ENCODE data around the gene ITGA7. TPM values are rescaled to one million over a fixed set of nuclear protein-coding genes. Genes with fewer than 3 reads are reported as not detected.

ITGA7 gene
- total RNA-seq, 2 experiments from 2014 or later: 5.5 to 5.6 TPM

DNA sequence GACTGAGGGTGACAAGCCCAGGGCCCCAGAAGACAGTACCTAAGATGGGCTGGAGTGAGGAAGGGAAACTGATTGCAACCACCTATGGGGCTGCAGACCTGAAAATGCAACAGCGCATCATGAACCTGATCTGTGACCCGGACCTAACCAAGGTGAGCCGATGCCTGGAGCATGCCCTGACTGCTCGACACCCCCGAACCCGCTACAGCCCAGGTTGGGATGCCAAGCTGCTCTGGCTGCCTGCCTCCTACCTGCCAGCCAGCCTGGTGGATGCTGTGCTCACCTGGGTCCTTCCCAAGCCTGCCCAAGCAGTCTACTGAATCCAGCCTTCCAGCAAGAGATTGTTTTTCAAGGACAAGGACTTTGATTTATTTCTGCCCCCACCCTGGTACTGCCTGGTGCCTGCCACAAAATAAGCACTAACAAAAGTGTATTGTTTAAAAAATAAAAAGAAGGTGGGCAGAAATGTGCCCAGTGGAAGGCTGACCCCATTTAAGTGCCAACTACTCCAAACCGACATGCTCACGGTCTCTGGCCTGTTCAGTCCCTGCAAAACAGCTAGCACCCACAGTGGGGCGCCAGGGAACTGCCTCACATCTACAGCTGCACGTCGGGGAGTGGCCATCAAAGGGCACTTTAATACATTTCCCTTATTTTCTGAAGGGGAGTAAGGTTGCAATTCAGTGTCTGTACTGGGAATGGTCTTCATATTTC lies 16.7 kb upstream of the ITGA7 start:
- H3K27ac Mint-ChIP-seq: no peak overlapping the region
- H3K27me3 Mint-ChIP-seq: no peaks in the 10 kb centered on the region
- CTCF ChIA-PET: interaction anchor here (0.7 to 2.3 kb wide), 14 partner anchors 8 to 319 kb away, joined by 3 to 19 read pairs (median 4); partner anchors contain the start of genes BLOC1S1 and RAB5B
- H3K9me3 Mint-ChIP-seq (ENCODE audit: low read depth): no peaks in the 10 kb centered on the region
- no peak overlapping the region for H3K4me3 Mint-ChIP-seq
- intact Hi-C loops (cut with DNase I, micrococcal nuclease): loop anchor here in 1 of 2 experiments (1.0 kb wide), 1 partner anchor 13 kb away; no protein-coding TSS in a partner anchor
- POLR2A ChIA-PET: interaction anchor here (1.1 kb wide), 1 partner anchor 13 kb away, joined by 4 read pairs; no protein-coding TSS in a partner anchor
- ATAC-seq: peak; percentile 54
- H3K4me1 Mint-ChIP-seq: peaks cover 22% of the 10 kb centered on the region
- DNase-seq: peak; percentile 86
- peaks cover 9% of the 10 kb centered on the region for H3K36me3 Mint-ChIP-seq (ENCODE audit: low read depth)

DNA sequence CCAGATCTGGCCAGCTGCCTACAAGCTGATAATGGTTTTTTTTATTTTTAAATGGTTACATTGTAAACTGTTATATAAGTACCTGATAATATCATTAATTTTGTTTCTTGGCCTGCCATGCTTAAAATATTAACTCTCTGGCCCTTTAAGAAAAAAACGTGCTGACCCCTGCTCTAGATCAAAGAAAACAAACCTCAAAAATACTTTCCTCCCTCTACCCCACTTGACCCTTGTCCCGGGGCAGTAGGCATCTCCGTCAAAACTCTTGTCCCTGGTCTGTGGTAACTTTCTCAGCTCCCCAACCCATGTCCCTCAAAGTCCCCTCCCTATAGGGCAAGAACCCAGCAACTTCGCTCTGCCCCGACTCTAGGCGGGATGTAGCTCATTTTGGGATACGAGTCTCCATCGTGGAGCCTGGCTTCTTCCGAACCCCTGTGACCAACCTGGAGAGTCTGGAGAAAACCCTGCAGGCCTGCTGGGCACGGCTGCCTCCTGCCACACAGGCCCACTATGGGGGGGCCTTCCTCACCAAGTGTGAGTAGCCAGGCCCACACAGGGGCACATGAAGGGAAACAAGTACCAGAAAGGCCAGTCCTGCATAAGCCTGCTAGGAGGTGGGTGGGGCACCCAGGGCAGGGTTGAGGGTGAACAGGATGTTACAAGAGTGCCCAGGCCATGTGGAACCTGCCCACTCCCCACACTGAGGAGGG lies 16.0 kb upstream of the ITGA7 start:
- ChIA-PET POLR2A (no interaction called here), CTCF (interaction anchor here (0.6 to 2.3 kb wide), 6 partner anchors 13 to 203 kb away, joined by 3 to 19 read pairs (median 4); no protein-coding TSS in a partner anchor)
- H3K27ac Mint-ChIP-seq: no peak overlapping the region
- no peaks in the 10 kb centered on the region for H3K27me3 Mint-ChIP-seq
- intact Hi-C loops (cut with DNase I, micrococcal nuclease): loop anchor here in 1 of 2 experiments (1.0 kb wide), 1 partner anchor 14 kb away; no protein-coding TSS in a partner anchor
- no peak overlapping the region for H3K4me3 Mint-ChIP-seq
- DNase-seq (no peak), ATAC-seq (no peak)
- H3K4me1 Mint-ChIP-seq: peaks cover 25% of the 10 kb centered on the region
- H3K36me3 Mint-ChIP-seq (ENCODE audit: low read depth): peaks cover 9% of the 10 kb centered on the region
- no peaks in the 10 kb centered on the region for H3K9me3 Mint-ChIP-seq (ENCODE audit: low read depth)

DNA sequence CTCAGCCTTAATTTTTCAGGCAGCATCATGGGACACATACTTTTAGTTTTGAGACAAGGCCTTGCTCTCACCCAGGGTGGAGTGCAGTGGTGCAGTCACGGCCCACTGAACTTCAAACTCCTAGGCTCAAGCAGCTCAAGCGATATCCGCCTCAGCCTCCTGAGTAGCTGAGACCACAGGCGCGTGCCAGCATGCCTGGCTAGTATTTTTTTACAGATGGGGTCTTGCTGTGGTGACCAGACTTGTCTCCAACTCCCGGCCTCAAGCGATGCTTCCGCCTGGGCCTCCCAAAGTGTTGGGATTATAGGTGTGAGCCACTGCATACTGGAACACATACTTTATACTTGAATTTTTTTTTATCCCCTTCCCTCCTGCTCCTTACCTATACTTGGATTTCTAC lies 15.2 kb upstream of the ITGA7 start:
- H3K27me3 Mint-ChIP-seq: no peaks in the 10 kb centered on the region
- H3K4me3 Mint-ChIP-seq: no peak overlapping the region
- ChIA-PET POLR2A (interaction anchor here (0.6 kb wide), 1 partner anchor 252 kb away, joined by 3 read pairs; no protein-coding TSS in a partner anchor), CTCF (interaction anchor here (0.6 to 2.3 kb wide), 7 partner anchors 11 to 203 kb away, joined by 3 to 19 read pairs (median 4); no protein-coding TSS in a partner anchor)
- DNase-seq: no peak
- no peaks in the 10 kb centered on the region for H3K9me3 Mint-ChIP-seq (ENCODE audit: low read depth)
- peaks cover 32% of the 10 kb centered on the region for H3K4me1 Mint-ChIP-seq
- no peak overlapping the region for H3K27ac Mint-ChIP-seq
- H3K36me3 Mint-ChIP-seq (ENCODE audit: low read depth): peaks cover 11% of the 10 kb centered on the region
- ATAC-seq: no peak
- intact Hi-C loops (cut with DNase I, micrococcal nuclease): no loop called here

DNA sequence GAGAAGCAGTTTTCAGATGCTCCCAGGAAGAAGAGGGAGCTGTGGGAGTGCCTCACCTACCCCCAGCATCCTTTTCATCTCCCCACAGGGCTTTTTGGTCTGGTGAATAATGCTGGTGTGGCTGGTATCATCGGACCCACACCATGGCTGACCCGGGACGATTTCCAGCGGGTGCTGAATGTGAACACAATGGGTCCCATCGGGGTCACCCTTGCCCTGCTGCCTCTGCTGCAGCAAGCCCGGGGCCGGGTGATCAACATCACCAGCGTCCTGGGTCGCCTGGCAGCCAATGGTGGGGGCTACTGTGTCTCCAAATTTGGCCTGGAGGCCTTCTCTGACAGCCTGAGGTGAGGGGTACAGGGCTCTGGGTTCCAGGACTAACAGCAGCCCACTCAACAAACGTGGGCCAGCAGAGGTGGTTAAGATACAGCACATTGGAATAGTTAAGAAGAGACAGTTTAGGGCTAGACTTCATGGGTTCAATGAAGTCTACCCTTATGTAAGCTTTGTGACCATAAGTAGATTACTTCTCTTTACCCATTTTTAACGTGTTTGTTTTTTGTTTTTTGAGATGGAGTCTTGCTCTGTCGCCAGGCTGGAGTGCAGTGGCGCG lies 14.0 kb upstream of the ITGA7 start:
- intact Hi-C loops (cut with DNase I, micrococcal nuclease): no loop called here
- Mint-ChIP-seq H3K27ac (no peak overlapping the region), H3K9me3 (ENCODE audit: low read depth) (no peaks in the 10 kb centered on the region), H3K4me1 (peaks cover 31% of the 10 kb centered on the region), H3K27me3 (no peaks in the 10 kb centered on the region), H3K36me3 (ENCODE audit: low read depth) (peaks cover 10% of the 10 kb centered on the region), H3K4me3 (no peak overlapping the region)
- CTCF ChIA-PET: interaction anchor here (0.6 to 6.6 kb wide), 6 partner anchors 10 to 492 kb away, joined by 3 to 67 read pairs (median 5); no protein-coding TSS in a partner anchor
- no peak for DNase-seq
- no peak for ATAC-seq
- POLR2A ChIA-PET: no interaction called here

DNA sequence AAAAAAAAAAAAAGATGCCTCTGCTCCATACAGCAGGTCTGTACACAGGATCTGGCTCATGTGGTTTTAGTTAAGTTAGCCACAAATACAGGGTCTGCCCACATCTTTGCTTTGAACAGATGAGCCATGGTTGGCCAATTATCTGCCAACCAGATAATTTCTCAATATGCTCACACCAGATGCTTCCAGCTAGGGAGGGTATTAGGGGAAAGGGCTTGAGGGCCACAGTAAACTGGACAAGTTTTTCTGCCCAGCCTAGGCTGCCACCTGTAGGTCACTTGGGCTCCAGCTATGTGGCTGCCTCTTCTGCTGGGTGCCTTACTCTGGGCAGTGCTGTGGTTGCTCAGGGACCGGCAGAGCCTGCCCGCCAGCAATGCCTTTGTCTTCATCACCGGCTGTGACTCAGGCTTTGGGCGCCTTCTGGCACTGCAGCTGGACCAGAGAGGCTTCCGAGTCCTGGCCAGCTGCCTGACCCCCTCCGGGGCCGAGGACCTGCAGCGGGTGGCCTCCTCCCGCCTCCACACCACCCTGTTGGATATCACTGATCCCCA lies 13.3 kb upstream of the ITGA7 start:
- intact Hi-C loops (cut with DNase I, micrococcal nuclease): no loop called here
- Mint-ChIP-seq H3K4me3 (no peak overlapping the region), H3K36me3 (ENCODE audit: low read depth) (peaks cover 7% of the 10 kb centered on the region), H3K27ac (no peak overlapping the region), H3K27me3 (no peaks in the 10 kb centered on the region), H3K4me1 (peaks cover 27% of the 10 kb centered on the region), H3K9me3 (ENCODE audit: low read depth) (no peaks in the 10 kb centered on the region)
- no peak for ATAC-seq
- DNase-seq: no peak
- ChIA-PET CTCF (interaction anchor here (6.6 kb wide), 1 partner anchor 17 kb away, joined by 67 read pairs; no protein-coding TSS in a partner anchor), POLR2A (interaction anchor here (0.6 kb wide), 1 partner anchor 97 kb away, joined by 3 read pairs; the partner anchor contains the start of genes ORMDL2 and SARNP)

DNA sequence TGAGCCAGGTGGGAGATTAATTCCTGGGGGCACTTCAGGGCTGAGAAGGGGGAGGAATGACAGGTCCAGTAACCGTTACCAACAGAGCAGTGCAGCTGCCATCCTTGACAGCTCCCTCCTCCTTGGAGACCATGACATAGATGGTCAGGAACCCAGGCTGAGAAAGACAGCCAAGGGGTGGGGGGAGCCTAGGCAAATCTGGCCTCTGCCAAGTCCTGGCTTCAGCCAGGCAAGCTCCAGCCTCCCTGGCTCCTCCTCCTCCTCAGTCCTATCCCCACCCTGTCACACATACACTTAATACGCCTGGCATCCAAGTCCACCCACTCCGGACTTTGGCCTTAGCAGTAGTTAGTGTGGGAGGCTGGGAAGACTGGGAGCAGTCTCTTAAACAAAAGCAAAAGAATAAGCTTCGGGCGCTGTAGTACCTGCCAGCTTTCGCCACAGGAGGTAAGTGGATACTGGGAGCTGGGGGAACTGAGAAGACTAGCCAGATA lies 12.4 kb upstream of the ITGA7 start, which contains the start of gene RDH5:
TSS of gene RDH5 (plus strand) at position 323 of the 494 bp plus-strand sequence. CDS start 792 bp downstream, outside the sequence.
- Mint-ChIP-seq H3K4me1 (peaks cover 33% of the 10 kb centered on the region), H3K4me3 (no peak within 1 kb of the TSS), H3K27ac (peak within 1 kb of the TSS; percentile 13), H3K27me3 (peaks cover 2% of the 10 kb centered on the region), H3K36me3 (ENCODE audit: low read depth) (peaks cover 7% of the 10 kb centered on the region), H3K9me3 (ENCODE audit: low read depth) (no peaks in the 10 kb centered on the region)
- ChIA-PET POLR2A (no interaction called here), CTCF (interaction anchor here (0.6 to 6.6 kb wide), 6 partner anchors 10 to 1963 kb away, joined by 3 to 67 read pairs (median 3); partner anchors contain the start of gene CD63)
- intact Hi-C loops (cut with DNase I, micrococcal nuclease): no loop called here
- ATAC-seq (no peak), DNase-seq (no peak)

DNA sequence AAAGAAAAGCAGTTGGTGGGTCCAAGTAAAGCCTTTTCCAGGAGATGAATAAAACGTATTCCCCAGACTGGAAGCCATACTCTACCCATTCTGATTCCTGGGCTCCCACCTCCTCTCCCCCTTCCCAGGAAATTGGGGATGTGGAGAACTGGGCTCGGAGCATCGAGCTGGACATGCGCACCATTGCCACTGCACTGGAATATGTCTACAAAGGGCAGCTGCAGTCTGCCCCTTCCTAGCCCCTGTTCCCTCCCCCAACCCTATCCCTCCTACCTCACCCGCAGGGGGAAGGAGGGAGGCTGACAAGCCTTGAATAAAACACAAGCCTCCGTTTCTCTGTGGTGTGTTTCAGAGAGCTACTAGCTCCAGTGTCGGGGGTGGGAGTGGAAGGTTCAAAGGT lies 11.7 kb upstream of the ITGA7 start:
- DNase-seq (no peak), ATAC-seq (no peak)
- Mint-ChIP-seq H3K27me3 (peaks cover 2% of the 10 kb centered on the region), H3K4me1 (peaks cover 30% of the 10 kb centered on the region), H3K9me3 (ENCODE audit: low read depth) (no peaks in the 10 kb centered on the region), H3K4me3 (no peak overlapping the region), H3K36me3 (ENCODE audit: low read depth) (peaks cover 4% of the 10 kb centered on the region), H3K27ac (peak overlapping the region; percentile 13)
- ChIA-PET POLR2A (interaction anchor here (0.7 kb wide), 1 partner anchor 111 kb away, joined by 3 read pairs; no protein-coding TSS in a partner anchor), CTCF (interaction anchor here (0.6 to 6.6 kb wide), 5 partner anchors 10 to 552 kb away, joined by 3 to 67 read pairs (median 3); partner anchors contain the start of gene CD63)
- intact Hi-C loops (cut with DNase I, micrococcal nuclease): loop anchor here (5.0 to 10.0 kb wide), 2 partner anchors 62 to 735 kb away; partner anchors contain the start of gene TESPA1 (in 1 of the 2)

DNA sequence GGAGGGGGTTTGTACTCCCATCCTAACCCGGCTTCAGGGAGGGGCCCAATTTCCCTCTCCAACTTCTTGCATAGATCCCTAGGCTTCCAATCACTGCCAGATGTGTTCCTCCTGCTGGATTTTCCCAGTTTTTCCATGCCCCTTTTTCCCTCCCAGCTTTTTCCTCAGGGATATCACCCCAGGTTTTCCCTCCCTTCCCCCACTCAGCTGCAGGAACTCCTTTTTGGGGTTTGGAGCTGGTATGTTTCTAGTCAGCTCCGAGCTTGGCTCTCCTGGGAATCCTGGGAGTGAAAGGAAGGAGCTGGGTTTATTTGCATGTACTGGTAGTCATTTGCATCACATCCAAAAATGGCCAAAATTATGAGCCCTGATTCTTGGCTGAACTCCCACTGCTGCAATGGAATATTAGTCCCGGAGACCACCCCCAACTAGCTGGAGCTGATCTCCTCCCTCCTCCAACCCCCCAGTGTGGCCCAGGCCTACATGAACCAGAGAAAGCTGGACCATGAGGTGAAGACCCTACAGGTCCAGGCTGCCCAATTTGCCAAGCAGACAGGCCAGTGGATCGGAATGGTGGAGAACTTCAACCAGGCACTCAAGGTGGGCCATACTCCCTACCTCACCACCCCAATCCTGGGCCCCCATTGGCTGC lies 11.0 kb upstream of the ITGA7 start:
- ChIA-PET CTCF (interaction anchor here (0.6 to 6.6 kb wide), 6 partner anchors 11 to 551 kb away, joined by 3 to 67 read pairs (median 3); partner anchors contain the start of gene CD63), POLR2A (interaction anchor here (0.7 kb wide), 1 partner anchor 111 kb away, joined by 3 read pairs; no protein-coding TSS in a partner anchor)
- Mint-ChIP-seq H3K27me3 (peaks cover 2% of the 10 kb centered on the region), H3K27ac (no peak overlapping the region), H3K4me3 (no peak overlapping the region), H3K4me1 (peaks cover 30% of the 10 kb centered on the region), H3K36me3 (ENCODE audit: low read depth) (peaks cover 4% of the 10 kb centered on the region), H3K9me3 (ENCODE audit: low read depth) (no peaks in the 10 kb centered on the region)
- DNase-seq (no peak), ATAC-seq (no peak)
- intact Hi-C loops (cut with DNase I, micrococcal nuclease): loop anchor here (5.0 to 10.0 kb wide), 2 partner anchors 61 to 734 kb away; partner anchors contain the start of gene TESPA1 (in 1 of the 2)

DNA sequence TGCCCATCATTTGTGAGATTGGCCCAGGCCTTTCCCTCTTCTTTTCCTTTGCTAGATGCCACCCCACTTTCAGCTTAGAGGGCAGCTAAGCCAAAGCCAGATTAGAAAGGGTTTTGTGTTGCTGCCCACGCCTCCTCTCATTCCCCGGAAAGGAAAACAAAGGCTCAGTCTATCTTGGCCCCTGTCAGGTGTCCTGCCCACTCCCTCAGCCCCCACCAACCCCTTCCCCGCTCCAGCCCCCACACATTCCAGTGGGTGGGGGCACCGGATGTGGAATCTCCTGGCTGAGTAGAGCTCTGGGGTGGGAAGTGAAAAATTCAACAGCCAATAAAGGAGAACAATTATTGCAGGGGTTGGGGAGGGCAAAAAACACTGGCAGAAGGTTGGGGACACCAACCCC lies 10.3 kb upstream of the ITGA7 start:
- POLR2A ChIA-PET: interaction anchor here (0.7 to 1.0 kb wide), 2 partner anchors 22 to 386 kb away, joined by 3 to 4 read pairs; partner anchors contain the start of gene PA2G4
- DNase-seq (no peak), ATAC-seq (no peak)
- Mint-ChIP-seq H3K4me1 (peaks cover 30% of the 10 kb centered on the region), H3K27me3 (peaks cover 2% of the 10 kb centered on the region), H3K9me3 (ENCODE audit: low read depth) (no peaks in the 10 kb centered on the region), H3K27ac (peak overlapping the region; percentile 89), H3K4me3 (peak overlapping the region; percentile 86), H3K36me3 (ENCODE audit: low read depth) (peaks cover 4% of the 10 kb centered on the region)
- intact Hi-C loops (cut with DNase I, micrococcal nuclease): loop anchor here (5.0 to 10.0 kb wide), 2 partner anchors 61 to 733 kb away; partner anchors contain the start of gene TESPA1 (in 1 of the 2)
- CTCF ChIA-PET: interaction anchor here (0.6 to 6.6 kb wide), 9 partner anchors 9 to 311 kb away, joined by 3 to 67 read pairs (median 3); partner anchors contain the start of gene CD63

Data from activated CD4-positive, alpha-beta T cell treated with anti-CD3 and anti-CD28 coated beads for 36 hours (primary cell).